Measurements from ENCODE around the gene CNOT4.

CNOT4 gene

GRCh38 chr7:135391514-135391913 is 118.4 kb downstream of the CNOT4 start:
- no peak for DNase-seq

GRCh38 chr7:135390829-135391228 is 119.1 kb downstream of the CNOT4 start:
- no peak for DNase-seq

DNA sequence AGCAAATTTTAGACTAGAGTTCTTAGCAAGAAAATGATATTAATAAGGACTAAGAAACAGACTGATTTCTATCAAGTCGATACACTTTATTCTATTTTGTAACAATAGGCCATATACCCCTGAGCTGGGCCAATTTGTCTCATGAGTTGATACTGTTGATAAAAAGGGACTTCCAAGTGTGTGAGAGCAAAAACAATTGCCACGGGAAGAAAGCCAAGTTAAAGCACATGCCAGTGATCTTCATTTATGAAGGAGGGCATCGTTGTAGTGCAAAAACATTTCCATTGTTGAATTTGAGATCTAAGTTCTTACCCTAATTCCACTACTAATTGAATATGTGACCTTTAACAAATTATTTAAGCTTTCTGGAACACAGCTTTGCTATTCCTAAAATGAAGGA is 119.9 kb downstream of the CNOT4 start:
- no peak for DNase-seq

- DNase-seq, result no peak
Observed at GRCh38 chr7:135388616-135389015, 121.3 kb downstream of the CNOT4 start.

- DNase-seq, result no peak
Observed at GRCh38 chr7:135386776-135387175, 123.1 kb downstream of the CNOT4 start.

DNA sequence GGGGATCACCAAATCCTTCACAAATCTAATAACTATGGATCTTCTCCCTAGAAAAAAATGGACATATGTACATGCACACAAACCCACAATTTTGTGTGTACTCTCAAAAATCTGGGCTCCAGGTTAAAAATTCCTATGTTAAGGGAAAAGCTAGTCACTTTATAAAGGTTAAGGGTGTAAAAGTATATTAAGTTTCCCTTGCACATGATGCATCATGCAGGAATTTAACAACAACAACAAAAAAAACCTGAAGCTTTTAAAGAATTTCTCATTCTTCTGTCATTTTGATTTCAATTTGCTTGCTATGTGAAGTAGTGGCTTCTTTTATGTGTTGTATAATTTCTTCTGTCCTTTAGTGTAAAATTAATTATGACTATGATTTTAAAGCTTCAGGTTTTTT is 123.7 kb downstream of the CNOT4 start:
- DNase-seq, result no peak

- no peak for DNase-seq
Observed at GRCh38 chr7:135385209-135385608, 124.7 kb downstream of the CNOT4 start.

DNA sequence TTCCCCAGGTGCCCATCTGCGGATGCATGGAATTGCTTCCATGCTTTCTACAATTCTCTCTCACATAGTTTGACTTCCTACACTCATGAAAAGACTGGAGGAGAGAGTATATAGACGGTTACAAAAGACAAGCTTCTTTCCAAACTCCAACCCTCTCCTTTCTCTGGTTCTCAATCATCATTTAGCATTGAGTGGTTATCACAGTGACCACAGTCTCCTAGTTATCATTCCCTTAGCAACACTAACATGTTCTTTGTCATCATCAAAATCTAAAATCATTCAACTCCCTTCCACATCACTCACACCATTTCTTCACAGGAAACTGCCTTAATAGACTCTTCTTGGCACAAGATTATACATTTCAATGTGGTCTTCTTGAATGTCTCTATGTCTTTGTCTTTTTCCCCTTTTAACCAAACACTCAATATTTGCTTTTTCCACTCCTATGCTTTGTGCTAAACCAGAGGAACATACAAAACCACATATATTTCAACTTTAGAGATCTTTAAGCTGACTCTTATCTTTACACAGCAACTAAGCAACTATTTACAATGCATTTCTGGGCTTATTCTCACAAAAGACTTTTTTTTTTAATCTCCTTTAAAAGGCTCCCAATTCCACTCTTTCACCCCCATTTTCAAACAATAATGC is 126.3 kb downstream of the CNOT4 start:
- DNase-seq, result no peak

GRCh38 chr7:135382173-135382572 is 127.7 kb downstream of the CNOT4 start:
- DNase-seq, result no peak

DNA sequence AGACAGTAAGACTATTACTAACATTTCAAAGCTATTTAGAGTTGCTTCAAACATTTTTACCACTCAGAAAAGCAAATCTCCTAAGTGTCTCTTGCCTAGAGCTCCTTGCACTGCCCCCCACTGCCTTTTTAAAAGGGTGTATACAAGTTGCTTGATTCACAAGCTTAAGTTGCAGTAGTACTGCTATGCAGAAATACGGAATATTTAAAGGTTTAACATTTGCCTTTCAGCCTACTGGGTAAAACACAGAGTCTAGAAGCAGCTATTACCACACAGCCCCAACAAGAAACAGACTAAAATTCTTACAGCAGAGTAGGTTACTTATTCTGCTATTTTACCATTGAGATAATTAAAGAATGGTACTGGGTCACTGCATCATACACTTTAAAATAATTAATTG is 128.5 kb downstream of the CNOT4 start:
- no peak for DNase-seq

GRCh38 chr7:135380351-135380750 is 129.6 kb downstream of the CNOT4 start:
- no peak for DNase-seq

- no peak for DNase-seq
Observed at GRCh38 chr7:135377171-135377570, 132.7 kb downstream of the CNOT4 start.

GRCh38 chr7:135375908-135376699 is 133.8 kb downstream of the CNOT4 start:
- no peak for DNase-seq

DNA sequence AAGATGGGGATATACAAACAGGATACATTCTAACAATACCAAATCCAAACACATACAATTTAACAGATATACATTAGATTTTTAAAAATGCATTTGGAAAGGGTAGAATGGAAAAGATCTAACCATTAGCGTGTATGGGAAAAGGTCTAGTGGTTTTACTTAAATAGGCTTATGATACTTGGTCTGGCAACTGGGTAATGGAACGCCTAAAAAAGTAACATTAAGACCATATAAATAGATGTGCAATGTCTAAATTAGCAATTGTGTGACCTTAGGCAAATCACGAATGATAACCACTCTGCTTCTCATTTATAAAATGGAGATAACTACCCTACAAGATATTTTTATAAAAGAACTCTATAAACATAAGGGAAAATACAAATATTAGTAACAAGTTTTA is 135.2 kb downstream of the CNOT4 start:
- DNase-seq, result no peak

DNA sequence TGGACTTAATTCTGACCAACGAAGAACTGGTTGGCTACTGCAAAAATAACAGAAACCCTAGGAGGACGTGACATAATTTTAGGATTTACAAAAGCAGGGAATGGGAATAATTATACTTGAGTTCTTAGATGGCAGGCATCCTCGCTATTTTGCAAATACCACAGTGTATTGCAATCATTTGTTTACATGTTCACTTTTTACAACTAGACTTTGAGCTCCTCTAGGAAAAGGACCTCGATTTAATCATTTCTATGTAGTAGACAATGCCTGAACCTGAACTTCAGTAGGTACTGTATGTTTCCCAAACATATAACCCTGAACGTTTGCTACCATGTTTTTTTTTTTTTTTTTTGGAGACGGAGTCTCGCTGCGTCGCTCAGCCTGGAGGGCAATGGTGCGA is 137.7 kb downstream of the CNOT4 start:
- DNase-seq, result no peak

DNA sequence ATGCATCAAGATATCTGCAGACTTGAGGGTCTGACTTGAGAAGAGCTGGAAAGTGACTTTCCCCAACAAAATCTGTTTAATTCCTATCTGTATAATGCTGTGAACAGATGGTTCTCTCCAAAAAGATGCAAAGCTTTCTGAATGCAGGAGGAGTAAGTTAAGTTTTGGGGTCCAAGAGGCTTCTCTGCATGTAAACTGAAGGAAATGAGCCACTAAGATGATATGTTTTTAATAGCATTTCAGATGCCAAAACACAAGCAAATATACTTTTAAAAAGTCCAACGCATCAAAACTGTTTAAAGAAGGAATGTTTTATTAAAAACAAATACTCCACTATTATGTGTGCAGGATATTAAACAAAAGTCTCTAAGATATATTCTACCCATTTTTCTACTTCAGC is 139.2 kb downstream of the CNOT4 start:
- DNase-seq, result no peak

DNA sequence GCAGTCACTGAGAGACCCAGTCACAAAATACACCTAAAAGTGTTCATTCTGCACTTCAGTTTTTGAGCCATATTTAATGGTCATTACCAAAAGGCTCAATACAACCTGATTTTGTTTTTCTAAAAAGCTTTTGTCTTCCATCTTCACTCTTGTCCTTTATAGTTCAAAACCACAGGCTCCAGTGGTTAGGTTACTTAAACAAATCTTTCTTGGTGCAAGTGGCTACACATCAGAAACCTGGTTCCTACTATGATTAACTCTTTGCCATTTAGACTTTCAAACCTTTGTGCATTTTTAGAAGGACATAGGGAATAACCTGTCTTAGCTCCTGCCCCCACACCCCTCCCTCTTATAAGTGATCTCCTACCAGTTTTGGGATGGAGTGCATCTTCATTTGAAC is 140.5 kb downstream of the CNOT4 start:
- DNase-seq, result no peak

GRCh38 chr7:135368416-135369186 is 141.3 kb downstream of the CNOT4 start:
- DNase-seq, result no peak

DNA sequence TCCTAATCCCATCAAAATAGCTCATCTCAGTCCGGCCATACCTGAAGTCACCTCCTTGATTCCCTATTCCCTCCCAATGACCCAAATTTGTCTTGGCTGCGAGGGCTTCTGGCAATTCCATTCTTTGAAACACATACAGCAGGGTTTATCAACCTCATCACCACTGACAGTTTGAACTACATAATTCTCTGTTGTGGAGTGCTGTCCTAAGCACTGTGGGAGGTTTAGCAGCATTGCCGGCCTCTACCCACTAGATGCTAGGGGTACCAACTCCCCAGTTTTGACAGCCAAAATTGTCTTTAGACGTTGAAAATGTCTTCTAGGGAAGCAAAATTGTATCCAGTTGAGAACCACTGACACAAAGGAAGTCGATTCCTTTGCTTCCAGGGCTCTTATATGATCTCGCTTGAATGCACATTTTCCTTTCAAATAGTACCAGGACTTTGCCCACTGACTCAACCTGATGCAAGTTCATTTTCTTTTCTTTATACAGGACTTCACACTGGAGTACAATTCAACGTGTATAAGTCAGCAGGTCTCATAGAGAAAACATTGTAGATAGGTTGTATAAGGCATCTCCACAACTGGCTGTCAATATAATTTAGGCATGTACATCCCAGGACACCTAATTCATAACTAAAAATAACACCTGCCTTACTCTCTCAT is 142.9 kb downstream of the CNOT4 start:
- DNase-seq, result no peak

- DNase-seq, result no peak
Observed at GRCh38 chr7:135365721-135366120, 144.2 kb downstream of the CNOT4 start.

DNA sequence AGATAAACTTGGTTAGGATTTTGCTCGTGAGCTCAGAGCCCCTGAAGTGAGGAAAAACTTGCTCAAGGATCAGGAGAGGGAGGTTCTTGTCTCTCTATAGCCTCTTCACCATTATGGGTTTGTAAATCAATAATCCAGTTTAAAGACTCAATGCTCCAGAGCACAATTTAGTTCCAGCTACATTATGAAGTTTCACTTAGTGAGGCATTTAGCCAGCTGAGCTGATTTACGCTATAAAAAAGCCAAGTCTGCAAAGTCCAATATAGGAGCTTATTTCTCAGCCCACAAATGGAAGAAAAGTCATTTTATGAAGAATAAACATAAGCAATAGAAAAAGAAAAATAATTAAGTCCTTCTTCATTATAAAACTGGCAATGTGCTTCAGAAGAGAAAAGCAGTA is 145.7 kb downstream of the CNOT4 start:
- no peak for DNase-seq

DNA sequence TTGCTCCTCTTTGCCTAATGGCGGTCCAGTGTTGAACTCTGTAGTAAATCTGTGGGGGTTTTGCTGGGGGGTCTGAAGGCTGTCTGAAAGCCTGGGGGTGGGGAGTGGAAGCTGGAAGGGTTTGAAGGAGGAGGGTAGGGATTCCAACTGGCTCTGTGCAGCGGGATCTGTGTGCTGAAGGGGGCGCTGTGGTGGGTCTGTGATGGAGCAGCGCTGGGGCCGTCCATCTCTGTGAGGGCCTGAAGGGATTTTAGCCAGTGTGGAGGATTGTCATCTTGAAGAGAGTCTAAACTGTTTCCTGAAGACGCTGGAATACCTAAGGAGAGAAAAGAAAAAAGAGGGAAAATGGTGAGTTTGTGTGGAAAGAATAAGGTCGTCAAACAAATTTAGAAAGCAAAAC is 147.0 kb downstream of the CNOT4 start:
- no peak for DNase-seq

DNA sequence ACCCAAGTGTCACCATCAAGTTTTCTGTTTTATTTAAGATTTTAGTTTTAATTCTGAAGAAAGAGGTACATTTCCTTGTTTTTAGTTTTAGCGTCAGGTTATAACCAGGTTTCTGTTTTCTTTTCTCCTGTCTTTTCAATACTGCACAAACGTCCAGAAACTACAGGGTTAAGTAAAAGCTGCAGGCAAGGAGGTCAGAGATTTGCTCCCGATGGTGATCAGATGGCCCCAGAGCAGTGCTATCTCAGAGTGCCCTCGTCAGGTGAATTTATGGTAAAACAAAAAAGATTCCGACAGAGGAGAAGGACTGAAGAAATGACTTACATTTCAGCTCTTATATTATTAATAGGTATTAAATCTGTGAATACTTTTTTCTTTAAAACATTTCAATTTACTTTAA is 148.1 kb downstream of the CNOT4 start:
- DNase-seq, result no peak
